Measurements from ENCODE around the gene PGK2. TPM values are rescaled to one million over a fixed set of nuclear protein-coding genes. Genes with fewer than 3 reads are reported as not detected.
"Not testable (repeated sequence)": the region's sequence is repeated elsewhere in the genome, so short reads cannot be mapped to it uniquely, and the experiment has no call there.

PGK2 gene
- total RNA-seq, 2 experiments from 2014 or later = not detected

DNA sequence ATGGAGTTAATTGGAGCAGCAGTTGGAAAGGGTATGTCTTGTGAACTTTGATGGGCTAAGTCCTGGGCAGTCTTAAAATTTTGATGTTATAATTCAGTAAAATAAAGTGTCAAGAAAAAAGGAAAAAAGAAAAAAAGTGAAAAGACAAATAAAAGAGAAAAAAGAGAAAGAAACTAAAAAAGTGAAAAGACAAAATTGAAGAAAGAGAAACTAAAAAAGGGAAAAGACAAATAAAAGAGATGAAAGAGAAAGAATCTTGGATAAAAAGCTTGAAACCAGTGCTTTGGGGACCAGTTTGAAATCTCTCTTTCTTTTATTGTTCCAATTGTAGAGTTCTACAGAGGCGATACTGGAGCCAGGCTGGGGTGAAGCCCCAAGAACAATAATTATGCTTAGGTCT lies 12.0 kb upstream of the PGK2 start:
- no peaks in the 10 kb centered on the region for H3K27me3 Mint-ChIP-seq
- no peaks in the 10 kb centered on the region for H3K36me3 Mint-ChIP-seq (ENCODE audit: low read depth)
- H3K9me3 Mint-ChIP-seq = no peaks in the 10 kb centered on the region
- DNase-seq = no peak
- H3K27me3 ChIP-seq (ENCODE audit: control insufficient read depth in 1 of 2, insufficient read depth in 2 of 2, low read length in 2 of 2) = no peaks in the 10 kb centered on the region
- no peak overlapping the region for H3K27ac Mint-ChIP-seq
- TF ChIP-seq CTCF (IDR thresholded peaks at IDR 0.05) = no peak
- no peaks in the 10 kb centered on the region for H3K36me3 ChIP-seq (ENCODE audit: insufficient read depth, low read length)
- H3K4me3 Mint-ChIP-seq = no peak overlapping the region
- H3K27ac ChIP-seq (ENCODE audit: low read depth in 1 of 2, low read length in 2 of 2) = no peak overlapping the region
- H3K4me1 ChIP-seq (ENCODE audit: insufficient read depth, low read length) = no peaks in the 10 kb centered on the region
- no peaks in the 10 kb centered on the region for H3K9me3 ChIP-seq (ENCODE audit: control insufficient read depth in 1 of 2, insufficient read depth in 1 of 2, low read length in 2 of 2)
- no peak overlapping the region for H3K4me3 ChIP-seq (ENCODE audit: low read length)
- ChIA-PET POLR2A (no interaction called here), CTCF (no interaction called here)
- ATAC-seq (ENCODE audit: poor library complexity) = no peak
- no peaks in the 10 kb centered on the region for H3K4me1 Mint-ChIP-seq (ENCODE audit: low read depth)
- intact Hi-C loops (cut with DNase I, micrococcal nuclease) = no loop called here

GRCh38 chr6:49796842-49797455 lies 9.9 kb upstream of the PGK2 start:
- H3K27me3 Mint-ChIP-seq; POLR2A ChIA-PET; H3K4me1 ChIP-seq (ENCODE audit: insufficient read depth, low read length); ATAC-seq (ENCODE audit: poor library complexity); H3K4me1 Mint-ChIP-seq (ENCODE audit: low read depth); H3K36me3 ChIP-seq (ENCODE audit: insufficient read depth, low read length); H3K27me3 ChIP-seq (ENCODE audit: control insufficient read depth in 1 of 2, insufficient read depth in 2 of 2, low read length in 2 of 2); H3K4me3 ChIP-seq (ENCODE audit: low read length); H3K27ac ChIP-seq (ENCODE audit: low read depth in 1 of 2, low read length in 2 of 2); DNase-seq; intact Hi-C loops (cut with DNase I, micrococcal nuclease); H3K4me3 Mint-ChIP-seq; CTCF ChIA-PET; H3K9me3 Mint-ChIP-seq; H3K36me3 Mint-ChIP-seq (ENCODE audit: low read depth); H3K27ac Mint-ChIP-seq; H3K9me3 ChIP-seq (ENCODE audit: control insufficient read depth in 1 of 2, insufficient read depth in 1 of 2, low read length in 2 of 2): not testable (repeated sequence)

- intact Hi-C loops (cut with DNase I, micrococcal nuclease) = no loop called here
Measured at GRCh38 chr6:49790341-49790740, 3.3 kb upstream of the PGK2 start.

More at GRCh38 chr6:49790341-49790740, 3.3 kb upstream of the PGK2 start:
- no peaks in the 10 kb centered on the region for H3K27me3 ChIP-seq (ENCODE audit: control insufficient read depth in 1 of 2, insufficient read depth in 2 of 2, low read length in 2 of 2)
- no peaks in the 10 kb centered on the region for H3K36me3 ChIP-seq (ENCODE audit: insufficient read depth, low read length)
- Mint-ChIP-seq H3K9me3 (no peaks in the 10 kb centered on the region), H3K27ac (no peak overlapping the region), H3K4me3 (no peak overlapping the region), H3K27me3 (no peaks in the 10 kb centered on the region), H3K4me1 (ENCODE audit: low read depth) (no peaks in the 10 kb centered on the region), H3K36me3 (ENCODE audit: low read depth) (no peaks in the 10 kb centered on the region)
- POLR2A ChIA-PET = no interaction called here
- no peak for TF ChIP-seq CTCF (IDR thresholded peaks at IDR 0.05)
- no peak for ATAC-seq (ENCODE audit: poor library complexity)
- no peaks in the 10 kb centered on the region for H3K9me3 ChIP-seq (ENCODE audit: control insufficient read depth in 1 of 2, insufficient read depth in 1 of 2, low read length in 2 of 2)
- no peaks in the 10 kb centered on the region for H3K4me1 ChIP-seq (ENCODE audit: insufficient read depth, low read length)
- CTCF ChIA-PET = no interaction called here
- no peak for DNase-seq
- no peak overlapping the region for H3K27ac ChIP-seq (ENCODE audit: low read depth in 1 of 2, low read length in 2 of 2)
- H3K4me3 ChIP-seq (ENCODE audit: low read length) = no peak overlapping the region
